Smooth muscle cell (in vitro differentiated cells): ENCODE measurements around the gene ZMYND12. TPM values are rescaled to one million over a fixed set of nuclear protein-coding genes. Genes with fewer than 3 reads are reported as not detected.

ENCODE experiments used
- DNase-seq: peaks from one replicate; lab custom pipeline; 2025; ENCODE audit not compliant: unreplicated experiment; lab: John Stamatoyannopoulos, UW
- H2AFZ ChIP-seq: fragments of 200-600 bp; sonication (generic); 2 replicates; pipeline ENCODE4 v1.6.0; 2016; ENCODE audit warnings: antibody characterized with exemption, low read depth, mild to moderate bottlenecking
- H3F3A ChIP-seq: fragments of 200-600 bp; sonication (generic); 2 replicates; pipeline ENCODE4 v1.6.0; 2017; ENCODE audit warnings: antibody characterized with exemption, low read depth
- H3K27ac ChIP-seq: fragments of 200-600 bp; sonication (generic); 2 replicates; pipeline ENCODE4 v1.5.1; 2016; ENCODE audit warnings: low read depth, mild to moderate bottlenecking
- H3K27me3 ChIP-seq: fragments of 200-600 bp; sonication (generic); 2 replicates; pipeline ENCODE4 v1.6.1; 2016; ENCODE audit warnings: low read depth, mild to moderate bottlenecking
- H3K36me3 ChIP-seq: fragments of 200-600 bp; sonication (generic); 2 replicates; pipeline ENCODE4 v1.5.1; 2016; ENCODE audit warnings: low read depth
- H3K4me1 ChIP-seq: fragments of 200-600 bp; sonication (generic); 2 replicates; pipeline ENCODE4 v1.5.1; 2016; ENCODE audit warnings: low read depth
- H3K4me2 ChIP-seq: fragments of 200-600 bp; sonication (generic); 2 replicates; pipeline ENCODE4 v1.6.0; 2016; ENCODE audit warnings: mild to moderate bottlenecking
- H3K4me3 ChIP-seq: fragments of 200-600 bp; sonication (generic); 2 replicates; pipeline ENCODE4 v1.5.1; 2016; ENCODE audit warnings: mild to moderate bottlenecking
- H3K79me2 ChIP-seq: fragments of 200-600 bp; sonication (generic); 2 replicates; pipeline ENCODE4 v1.6.0; 2016; ENCODE audit warnings: low read depth, mild to moderate bottlenecking
- H3K9ac ChIP-seq: fragments of 200-600 bp; sonication (generic); 2 replicates; pipeline ENCODE4 v1.6.0; 2016; ENCODE audit warnings: low read depth
- H3K9me3 ChIP-seq: fragments of 200-600 bp; sonication (generic); replicated peaks from 2 replicates; pipeline ENCODE4 v1.5.1; 2016; ENCODE audit warnings: low read depth
- H4K20me1 ChIP-seq: fragments of 200-600 bp; sonication (generic); 2 replicates; pipeline ENCODE4 v1.6.0; 2016; ENCODE audit warnings: low read depth
- WGBS: methylation state at CpG from one replicate; pipeline ENCODE4 v1.1.7; 2016; ENCODE audit warnings: low lambda C conversion rate; 5-methylcytosine and 5-hydroxymethylcytosine counted together
- polyA plus RNA-seq: library from polyadenylated mRNA; unstranded; fragments of >200 nt; fragmentation: Nextera tagmentation; extraction: Ambion mirVana; gene quantifications from 2 replicates; pipeline ENCODE4 v1.2.1, GENCODE V29; 2016
- total RNA-seq: library from RNA; depleted of rRNA; stranded (reverse); fragments of >200 nt; gene quantifications from 2 replicates; pipeline ENCODE4 v1.2.3, GENCODE V29; 2014
- TF ChIP-seq, protein P1 (sequence below): fragments of 200-600 bp; sonication (generic); IDR thresholded peaks from 2 replicates; pipeline ENCODE4 v1.5.1; 2017; ENCODE audit warnings: borderline replicate concordance, mild to moderate bottlenecking, antibody characterized with exemption; ENCODE audit not compliant: insufficient read depth, poor library complexity, severe bottlenecking

Gene ZMYND12
- total and polyA plus RNA-seq, 2 experiments from 2014 or later, result 1.5 to 1.8 TPM

DNA sequence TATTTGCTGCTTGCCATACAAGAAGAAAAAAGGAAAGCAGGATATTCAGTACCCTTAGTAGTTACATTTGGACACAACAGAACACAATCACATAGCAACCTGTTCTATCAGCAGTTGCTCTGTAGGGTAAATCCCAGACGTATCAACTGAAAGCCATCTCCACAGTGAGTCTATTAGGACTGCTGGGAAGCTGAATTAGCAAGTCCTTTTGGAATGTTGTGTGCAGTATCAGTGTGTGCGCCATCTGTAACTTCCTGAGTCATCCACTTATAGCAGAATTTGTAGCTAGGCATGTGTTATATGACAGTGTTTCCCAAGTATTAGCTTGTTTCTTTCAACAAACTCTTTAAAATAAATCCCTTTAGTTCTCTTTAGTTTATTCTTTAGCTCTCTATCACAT is 28.6 kb upstream of the ZMYND12 start:
- H2AFZ ChIP-seq, result no peak overlapping the region
- TF ChIP-seq, protein P1, sequence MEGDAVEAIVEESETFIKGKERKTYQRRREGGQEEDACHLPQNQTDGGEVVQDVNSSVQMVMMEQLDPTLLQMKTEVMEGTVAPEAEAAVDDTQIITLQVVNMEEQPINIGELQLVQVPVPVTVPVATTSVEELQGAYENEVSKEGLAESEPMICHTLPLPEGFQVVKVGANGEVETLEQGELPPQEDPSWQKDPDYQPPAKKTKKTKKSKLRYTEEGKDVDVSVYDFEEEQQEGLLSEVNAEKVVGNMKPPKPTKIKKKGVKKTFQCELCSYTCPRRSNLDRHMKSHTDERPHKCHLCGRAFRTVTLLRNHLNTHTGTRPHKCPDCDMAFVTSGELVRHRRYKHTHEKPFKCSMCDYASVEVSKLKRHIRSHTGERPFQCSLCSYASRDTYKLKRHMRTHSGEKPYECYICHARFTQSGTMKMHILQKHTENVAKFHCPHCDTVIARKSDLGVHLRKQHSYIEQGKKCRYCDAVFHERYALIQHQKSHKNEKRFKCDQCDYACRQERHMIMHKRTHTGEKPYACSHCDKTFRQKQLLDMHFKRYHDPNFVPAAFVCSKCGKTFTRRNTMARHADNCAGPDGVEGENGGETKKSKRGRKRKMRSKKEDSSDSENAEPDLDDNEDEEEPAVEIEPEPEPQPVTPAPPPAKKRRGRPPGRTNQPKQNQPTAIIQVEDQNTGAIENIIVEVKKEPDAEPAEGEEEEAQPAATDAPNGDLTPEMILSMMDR, result no peak
- no peaks in the 10 kb centered on the region for H3K27me3 ChIP-seq
- peaks cover 6% of the 10 kb centered on the region for H3K36me3 ChIP-seq
- H3K4me2 ChIP-seq, result peak overlapping the region; percentile 71
- H4K20me1 ChIP-seq, result no peaks in the 10 kb centered on the region
- H3K27ac ChIP-seq, result peak overlapping the region; percentile 97
- no peaks in the 10 kb centered on the region for H3K79me2 ChIP-seq
- H3K9ac ChIP-seq, result peak overlapping the region; percentile 60
- H3K4me3 ChIP-seq, result no peak overlapping the region
- 6% methylated on average over 2 of the region's 2 CpGs for WGBS
- peaks cover 9% of the 10 kb centered on the region for H3K4me1 ChIP-seq
- H3F3A ChIP-seq, result peaks cover 3% of the 10 kb centered on the region
- H3K9me3 ChIP-seq, result no peaks in the 10 kb centered on the region
- no peak for DNase-seq

DNA sequence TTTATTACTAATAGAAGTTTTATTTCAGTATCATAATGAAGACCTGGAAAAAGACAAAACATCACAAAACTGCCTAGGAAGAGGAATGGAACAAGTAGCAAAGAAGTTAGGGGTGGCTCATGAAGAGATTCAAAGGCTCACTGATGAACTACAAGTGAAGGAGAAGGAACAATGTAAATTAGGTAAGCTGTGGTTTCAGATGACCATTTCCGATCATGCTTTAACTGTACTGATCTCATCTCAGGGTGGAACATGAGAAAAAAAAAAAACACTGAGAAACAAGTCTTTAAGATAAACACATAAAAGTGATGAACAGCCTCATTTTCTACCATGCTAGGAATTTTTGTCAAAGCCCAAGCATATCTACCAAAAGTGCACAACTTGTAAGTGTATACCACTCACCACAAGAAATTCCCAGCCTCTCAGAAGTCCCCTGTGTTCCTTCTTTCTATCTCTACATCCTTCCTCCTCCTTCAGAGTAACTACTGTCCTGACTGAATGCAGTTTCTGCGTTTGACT is 26.9 kb upstream of the ZMYND12 start:
- Histone ChIP-seq H3K27me3 (no peaks in the 10 kb centered on the region), H3K9ac (no peak overlapping the region), H4K20me1 (no peaks in the 10 kb centered on the region), H3K36me3 (peaks cover 6% of the 10 kb centered on the region), H3K27ac (no peak overlapping the region), H3K4me3 (no peak overlapping the region), H2AFZ (no peak overlapping the region), H3F3A (peaks cover 3% of the 10 kb centered on the region), H3K9me3 (no peaks in the 10 kb centered on the region), H3K79me2 (no peaks in the 10 kb centered on the region), H3K4me2 (no peak overlapping the region), H3K4me1 (peaks cover 9% of the 10 kb centered on the region)
- TF ChIP-seq, protein P1, result no peak
- no peak for DNase-seq
- 83% methylated on average over 2 of the region's 2 CpGs for WGBS

DNA sequence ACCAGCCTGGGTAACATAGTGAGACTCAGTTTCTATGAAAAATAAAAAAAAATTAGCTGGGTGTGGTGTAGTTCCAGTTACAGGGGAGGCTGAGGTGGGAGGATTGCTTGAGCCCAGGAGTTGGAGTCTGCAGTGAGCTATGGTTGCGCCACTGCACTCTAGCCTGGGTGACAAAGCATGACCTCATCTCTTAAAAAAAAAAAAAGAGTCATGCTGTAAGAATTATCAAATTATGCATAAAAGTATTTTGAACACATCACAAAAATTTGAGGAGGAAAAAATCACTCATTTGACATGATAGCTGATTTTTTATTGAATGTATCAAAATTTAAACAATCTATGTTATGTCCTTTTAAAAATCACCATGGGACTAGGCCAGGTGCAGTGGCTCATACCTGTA is 25.1 kb upstream of the ZMYND12 start:
- Histone ChIP-seq H3K4me1 (peaks cover 9% of the 10 kb centered on the region), H3K4me2 (no peak overlapping the region), H3K79me2 (no peaks in the 10 kb centered on the region), H3K27me3 (no peaks in the 10 kb centered on the region), H3F3A (peaks cover 3% of the 10 kb centered on the region), H3K4me3 (no peak overlapping the region), H3K27ac (no peak overlapping the region), H3K9ac (no peak overlapping the region), H4K20me1 (no peaks in the 10 kb centered on the region), H3K9me3 (no peaks in the 10 kb centered on the region), H3K36me3 (peaks cover 6% of the 10 kb centered on the region), H2AFZ (no peak overlapping the region)
- WGBS, result 100% methylated on average over 1 of the region's 1 CpG
- DNase-seq, result no peak
- TF ChIP-seq, protein P1, result no peak

DNA sequence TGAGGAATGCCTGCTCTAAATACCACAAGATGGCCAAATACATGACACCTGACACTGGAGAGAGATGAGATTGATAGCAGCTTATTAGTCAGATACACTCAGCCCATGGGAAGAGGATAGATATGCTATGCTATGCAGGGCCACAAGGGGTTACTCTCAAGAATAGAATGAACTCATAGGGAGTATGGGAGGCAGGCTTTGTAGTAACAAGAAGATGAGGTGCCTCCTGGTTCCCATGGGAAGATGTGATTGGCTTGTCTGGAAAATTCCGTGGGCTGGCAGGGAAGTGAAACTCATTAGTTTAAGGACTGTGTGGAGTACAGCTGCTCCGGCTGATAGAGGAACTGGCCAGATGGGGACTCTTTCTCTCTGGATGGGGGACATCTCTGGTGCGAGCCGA is 23.8 kb upstream of the ZMYND12 start:
- Histone ChIP-seq H3K27me3 (no peaks in the 10 kb centered on the region), H3K79me2 (no peaks in the 10 kb centered on the region), H3K9me3 (no peaks in the 10 kb centered on the region), H3K9ac (no peak overlapping the region), H3K4me1 (peaks cover 7% of the 10 kb centered on the region), H3F3A (peaks cover 3% of the 10 kb centered on the region), H2AFZ (no peak overlapping the region), H4K20me1 (no peaks in the 10 kb centered on the region), H3K27ac (no peak overlapping the region), H3K4me2 (no peak overlapping the region), H3K36me3 (peaks cover 6% of the 10 kb centered on the region), H3K4me3 (no peak overlapping the region)
- 73% methylated on average over 4 of the region's 4 CpGs for WGBS
- TF ChIP-seq, protein P1, result no peak
- DNase-seq, result no peak
